Measurements from ENCODE around the gene CCL4.
"Not testable (repeated sequence)": the region's sequence is repeated elsewhere in the genome, so short reads cannot be mapped to it uniquely, and the experiment has no call there.

The CCL4 gene

GRCh38 chr17:36099004-36099403, 4.6 kb upstream of the CCL4 start:
- not testable (repeated sequence) for H3K9ac ChIP-seq (ENCODE audit: low read depth in 1 of 2, low read length in 2 of 2); H3K4me1 ChIP-seq (ENCODE audit: control insufficient read depth in 1 of 2, insufficient read depth in 2 of 2, low read length in 2 of 2); H3K36me3 ChIP-seq (ENCODE audit: control insufficient read depth in 1 of 2, insufficient read depth in 2 of 2, low read length in 2 of 2); H3K27ac ChIP-seq (ENCODE audit: low read depth, low read length); H3K27me3 ChIP-seq (ENCODE audit: control insufficient read depth in 1 of 2, insufficient read depth in 2 of 2, low read length in 2 of 2); H3K9me3 ChIP-seq (ENCODE audit: control insufficient read depth in 1 of 2, low read length in 2 of 2); H3K4me3 ChIP-seq (ENCODE audit: low read depth in 1 of 2, low read length in 2 of 2)

DNA sequence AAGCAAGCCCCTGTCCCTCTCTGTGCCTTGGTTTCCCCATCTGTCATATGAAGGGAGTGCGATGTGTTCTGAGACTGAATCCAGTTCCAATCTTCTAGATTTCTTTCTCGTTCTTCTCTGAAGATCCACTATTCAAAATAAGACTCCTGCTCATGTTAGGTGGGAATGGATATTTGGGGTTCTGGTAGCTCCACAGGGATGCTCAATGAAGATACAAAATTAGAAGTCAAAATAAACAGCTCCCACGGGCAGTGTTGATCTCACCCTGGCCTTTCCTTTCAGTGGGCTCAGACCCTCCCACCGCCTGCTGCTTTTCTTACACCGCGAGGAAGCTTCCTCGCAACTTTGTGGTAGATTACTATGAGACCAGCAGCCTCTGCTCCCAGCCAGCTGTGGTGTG, 619 bp downstream of the CCL4 start:
- not testable (repeated sequence) for H3K27ac ChIP-seq (ENCODE audit: low read depth, low read length); H3K4me1 ChIP-seq (ENCODE audit: control insufficient read depth in 1 of 2, insufficient read depth in 2 of 2, low read length in 2 of 2); H3K9ac ChIP-seq (ENCODE audit: low read depth in 1 of 2, low read length in 2 of 2); H3K27me3 ChIP-seq (ENCODE audit: control insufficient read depth in 1 of 2, insufficient read depth in 2 of 2, low read length in 2 of 2); H3K4me3 ChIP-seq (ENCODE audit: low read depth in 1 of 2, low read length in 2 of 2); H3K36me3 ChIP-seq (ENCODE audit: control insufficient read depth in 1 of 2, insufficient read depth in 2 of 2, low read length in 2 of 2); H3K9me3 ChIP-seq (ENCODE audit: control insufficient read depth in 1 of 2, low read length in 2 of 2)

- Histone ChIP-seq H3K9me3 (ENCODE audit: control insufficient read depth in 1 of 2, low read length in 2 of 2) (no peaks in the 10 kb centered on the region), H3K27me3 (ENCODE audit: control insufficient read depth in 1 of 2, insufficient read depth in 2 of 2, low read length in 2 of 2) (no peaks in the 10 kb centered on the region), H3K4me1 (ENCODE audit: control insufficient read depth in 1 of 2, insufficient read depth in 2 of 2, low read length in 2 of 2) (peaks cover 0 to 4% of the 10 kb centered on the region in 2 donors), H3K27ac (ENCODE audit: low read depth, low read length) (no peak overlapping the region), H3K4me3 (ENCODE audit: low read depth in 1 of 2, low read length in 2 of 2) (no peak overlapping the region), H3K36me3 (ENCODE audit: control insufficient read depth in 1 of 2, insufficient read depth in 2 of 2, low read length in 2 of 2) (no peaks in the 10 kb centered on the region), H3K9ac (ENCODE audit: low read depth in 1 of 2, low read length in 2 of 2) (peak overlapping the region in 1 of 2 donors; percentile 25)
Measured at GRCh38 chr17:36104701-36105181, 1.1 kb downstream of the CCL4 start.

- Histone ChIP-seq H3K9ac (ENCODE audit: low read depth in 1 of 2, low read length in 2 of 2) (no peak overlapping the region), H3K4me1 (ENCODE audit: control insufficient read depth in 1 of 2, insufficient read depth in 2 of 2, low read length in 2 of 2) (peaks cover 0 to 4% of the 10 kb centered on the region in 2 donors), H3K9me3 (ENCODE audit: control insufficient read depth in 1 of 2, low read length in 2 of 2) (no peaks in the 10 kb centered on the region), H3K36me3 (ENCODE audit: control insufficient read depth in 1 of 2, insufficient read depth in 2 of 2, low read length in 2 of 2) (no peaks in the 10 kb centered on the region), H3K27me3 (ENCODE audit: control insufficient read depth in 1 of 2, insufficient read depth in 2 of 2, low read length in 2 of 2) (no peaks in the 10 kb centered on the region), H3K27ac (ENCODE audit: low read depth, low read length) (no peak overlapping the region), H3K4me3 (ENCODE audit: low read depth in 1 of 2, low read length in 2 of 2) (no peak overlapping the region)
Measured at GRCh38 chr17:36105781-36106492, 2.3 kb downstream of the CCL4 start.

DNA sequence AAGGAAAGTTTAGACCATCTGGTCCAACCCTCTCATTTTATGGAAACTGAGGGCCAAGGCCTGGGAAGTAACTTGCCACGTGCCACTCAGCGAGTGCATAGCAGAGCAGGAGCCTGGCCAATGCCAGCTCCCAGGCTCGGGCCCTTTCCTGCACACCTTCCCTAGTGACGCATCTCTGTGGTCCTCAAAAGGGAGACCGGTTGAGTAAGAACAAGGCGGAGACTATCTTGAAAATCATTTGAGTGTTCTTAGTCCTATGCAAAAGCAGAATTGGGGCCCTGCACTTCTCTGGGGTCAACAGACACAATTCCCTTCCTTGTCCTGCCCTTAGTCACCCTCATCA, 2.8 kb downstream of the CCL4 start:
- H3K9me3 ChIP-seq (ENCODE audit: control insufficient read depth in 1 of 2, low read length in 2 of 2): no peaks in the 10 kb centered on the region
- no peaks in the 10 kb centered on the region for H3K36me3 ChIP-seq (ENCODE audit: control insufficient read depth in 1 of 2, insufficient read depth in 2 of 2, low read length in 2 of 2)
- H3K4me1 ChIP-seq (ENCODE audit: control insufficient read depth in 1 of 2, insufficient read depth in 2 of 2, low read length in 2 of 2): peaks cover 0 to 4% of the 10 kb centered on the region in 2 donors
- H3K27me3 ChIP-seq (ENCODE audit: control insufficient read depth in 1 of 2, insufficient read depth in 2 of 2, low read length in 2 of 2): no peaks in the 10 kb centered on the region
- no peak overlapping the region for H3K9ac ChIP-seq (ENCODE audit: low read depth in 1 of 2, low read length in 2 of 2)
- H3K27ac ChIP-seq (ENCODE audit: low read depth, low read length): no peak overlapping the region
- no peak overlapping the region for H3K4me3 ChIP-seq (ENCODE audit: low read depth in 1 of 2, low read length in 2 of 2)

DNA sequence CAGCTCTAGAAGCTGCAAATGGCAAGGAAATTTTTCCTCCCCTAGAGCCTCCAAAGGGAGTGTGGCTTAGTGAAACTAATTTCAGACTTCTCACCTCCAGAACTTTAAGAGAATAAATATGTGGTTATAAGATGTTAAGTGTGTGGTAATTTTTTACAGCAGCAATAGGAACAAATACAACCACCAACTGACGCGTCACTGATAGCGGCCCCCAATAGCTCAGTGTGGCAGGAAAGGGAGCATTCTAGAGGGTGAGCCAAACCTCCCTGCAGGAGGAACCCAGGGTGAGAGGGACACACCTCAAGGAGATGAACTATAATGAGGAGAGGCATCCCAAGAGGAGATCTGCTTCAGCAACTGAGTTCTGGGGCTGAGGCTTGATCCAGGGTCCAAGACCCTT, 4.0 kb downstream of the CCL4 start:
- no peaks in the 10 kb centered on the region for H3K36me3 ChIP-seq (ENCODE audit: control insufficient read depth in 1 of 2, insufficient read depth in 2 of 2, low read length in 2 of 2)
- H3K4me3 ChIP-seq (ENCODE audit: low read depth in 1 of 2, low read length in 2 of 2): no peak overlapping the region
- peaks cover 0 to 2% of the 10 kb centered on the region in 2 donors for H3K9me3 ChIP-seq (ENCODE audit: control insufficient read depth in 1 of 2, low read length in 2 of 2)
- H3K27me3 ChIP-seq (ENCODE audit: control insufficient read depth in 1 of 2, insufficient read depth in 2 of 2, low read length in 2 of 2): no peaks in the 10 kb centered on the region
- H3K27ac ChIP-seq (ENCODE audit: low read depth, low read length): no peak overlapping the region
- H3K9ac ChIP-seq (ENCODE audit: low read depth in 1 of 2, low read length in 2 of 2): no peak overlapping the region
- H3K4me1 ChIP-seq (ENCODE audit: control insufficient read depth in 1 of 2, insufficient read depth in 2 of 2, low read length in 2 of 2): peaks cover 0 to 4% of the 10 kb centered on the region in 2 donors

DNA sequence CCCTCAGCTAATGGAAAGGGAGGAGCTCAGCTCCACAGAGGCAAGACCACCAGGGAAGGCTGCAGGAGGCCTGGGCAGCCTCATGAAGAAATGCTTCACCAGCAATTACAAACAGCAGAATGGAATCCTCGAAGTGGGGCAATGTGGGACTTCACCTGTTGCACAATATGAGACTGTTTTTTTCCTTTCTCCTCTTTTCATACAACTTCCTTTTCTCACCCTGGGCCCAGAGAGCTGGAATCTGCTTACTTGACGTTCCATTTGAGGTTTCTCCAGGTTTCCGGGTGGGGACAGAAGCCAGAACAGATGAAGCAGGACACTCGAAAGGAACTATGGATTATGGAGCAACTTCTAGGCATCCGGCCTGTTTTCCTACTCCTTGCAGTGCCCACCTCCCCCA, 4.6 kb downstream of the CCL4 start:
- H3K36me3 ChIP-seq (ENCODE audit: control insufficient read depth in 1 of 2, insufficient read depth in 2 of 2, low read length in 2 of 2); H3K4me1 ChIP-seq (ENCODE audit: control insufficient read depth in 1 of 2, insufficient read depth in 2 of 2, low read length in 2 of 2); H3K4me3 ChIP-seq (ENCODE audit: low read depth in 1 of 2, low read length in 2 of 2); H3K27me3 ChIP-seq (ENCODE audit: control insufficient read depth in 1 of 2, insufficient read depth in 2 of 2, low read length in 2 of 2); H3K9ac ChIP-seq (ENCODE audit: low read depth in 1 of 2, low read length in 2 of 2); H3K9me3 ChIP-seq (ENCODE audit: control insufficient read depth in 1 of 2, low read length in 2 of 2); H3K27ac ChIP-seq (ENCODE audit: low read depth, low read length): not testable (repeated sequence)

DNA sequence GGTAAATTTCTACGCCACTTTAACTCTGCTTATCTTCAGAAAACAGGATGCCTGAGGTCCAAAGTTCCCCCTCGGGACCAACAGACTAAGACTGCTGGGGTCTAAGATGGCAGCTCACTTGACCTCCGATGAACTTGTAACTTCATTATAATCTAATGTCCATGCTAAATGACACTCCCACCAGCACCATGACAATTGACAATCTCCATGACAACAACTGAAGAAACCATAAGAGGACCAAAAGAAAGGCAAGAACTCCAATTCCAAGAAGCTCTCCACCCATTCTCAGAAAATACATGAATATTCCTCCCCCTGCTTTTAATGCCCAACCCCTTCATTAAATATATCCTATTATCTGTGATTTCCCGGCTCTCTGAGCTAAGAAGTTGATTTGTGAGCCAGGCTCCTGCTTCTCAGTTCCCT, 7.5 kb downstream of the CCL4 start:
- Histone ChIP-seq H3K27me3 (ENCODE audit: control insufficient read depth in 1 of 2, insufficient read depth in 2 of 2, low read length in 2 of 2) (no peaks in the 10 kb centered on the region), H3K9me3 (ENCODE audit: control insufficient read depth in 1 of 2, low read length in 2 of 2) (peaks cover 0 to 2% of the 10 kb centered on the region in 2 donors), H3K4me1 (ENCODE audit: control insufficient read depth in 1 of 2, insufficient read depth in 2 of 2, low read length in 2 of 2) (no peaks in the 10 kb centered on the region), H3K36me3 (ENCODE audit: control insufficient read depth in 1 of 2, insufficient read depth in 2 of 2, low read length in 2 of 2) (no peaks in the 10 kb centered on the region), H3K27ac (ENCODE audit: low read depth, low read length) (no peak overlapping the region), H3K4me3 (ENCODE audit: low read depth in 1 of 2, low read length in 2 of 2) (no peak overlapping the region), H3K9ac (ENCODE audit: low read depth in 1 of 2, low read length in 2 of 2) (no peak overlapping the region)

- no peak overlapping the region for H3K9ac ChIP-seq (ENCODE audit: low read depth in 1 of 2, low read length in 2 of 2)
- no peak overlapping the region for H3K4me3 ChIP-seq (ENCODE audit: low read depth in 1 of 2, low read length in 2 of 2)
- H3K9me3 ChIP-seq (ENCODE audit: control insufficient read depth in 1 of 2, low read length in 2 of 2): peaks cover 0 to 2% of the 10 kb centered on the region in 2 donors
- H3K27me3 ChIP-seq (ENCODE audit: control insufficient read depth in 1 of 2, insufficient read depth in 2 of 2, low read length in 2 of 2): no peaks in the 10 kb centered on the region
- H3K4me1 ChIP-seq (ENCODE audit: control insufficient read depth in 1 of 2, insufficient read depth in 2 of 2, low read length in 2 of 2): no peaks in the 10 kb centered on the region
- no peaks in the 10 kb centered on the region for H3K36me3 ChIP-seq (ENCODE audit: control insufficient read depth in 1 of 2, insufficient read depth in 2 of 2, low read length in 2 of 2)
- H3K27ac ChIP-seq (ENCODE audit: low read depth, low read length): no peak overlapping the region
Measured at GRCh38 chr17:36112572-36112971, 8.9 kb downstream of the CCL4 start.

GRCh38 chr17:36113131-36113530, 9.5 kb downstream of the CCL4 start:
- H3K9me3 ChIP-seq (ENCODE audit: control insufficient read depth in 1 of 2, low read length in 2 of 2); H3K36me3 ChIP-seq (ENCODE audit: control insufficient read depth in 1 of 2, insufficient read depth in 2 of 2, low read length in 2 of 2); H3K4me1 ChIP-seq (ENCODE audit: control insufficient read depth in 1 of 2, insufficient read depth in 2 of 2, low read length in 2 of 2); H3K27me3 ChIP-seq (ENCODE audit: control insufficient read depth in 1 of 2, insufficient read depth in 2 of 2, low read length in 2 of 2); H3K4me3 ChIP-seq (ENCODE audit: low read depth in 1 of 2, low read length in 2 of 2); H3K27ac ChIP-seq (ENCODE audit: low read depth, low read length); H3K9ac ChIP-seq (ENCODE audit: low read depth in 1 of 2, low read length in 2 of 2): not testable (repeated sequence)

Measured in duodenal mucosa (tissue), 2 donors.